Left hindlimb (tissue), 1 donor: ENCODE measurements around the gene LARP4.
"Not testable (repeated sequence)": the region's sequence is repeated elsewhere in the genome, so short reads cannot be mapped to it uniquely, and the experiment has no call there.

Experiments
- DNase-seq: peaks from one replicate; pipeline ENCODE4 v3.0.0-alpha.2; 2018

LARP4 gene

GRCh38 chr12:50488801-50489200 is 88.1 kb downstream of the LARP4 start:
- no peak for DNase-seq

GRCh38 chr12:50498119-50498518 is 97.4 kb downstream of the LARP4 start:
- DNase-seq, result not testable (repeated sequence)

GRCh38 chr12:50504798-50505674 is 104.4 kb downstream of the LARP4 start, which contains the start of gene DIP2B:
TSS of gene DIP2B (plus strand) at chr12:50504985. CDS start at chr12:50505141, 156 bp downstream.
- DNase-seq, result peak; percentile 95

GRCh38 chr12:50505675-50506530 is 105.2 kb downstream of the LARP4 start:
- no peak for DNase-seq

GRCh38 chr12:50506753-50507473 is 106.2 kb downstream of the LARP4 start:
- no peak for DNase-seq

GRCh38 chr12:50507474-50507838 is 106.8 kb downstream of the LARP4 start:
- no peak for DNase-seq

GRCh38 chr12:50507930-50508329 is 107.2 kb downstream of the LARP4 start:
- no peak for DNase-seq

GRCh38 chr12:50508414-50508813 is 107.7 kb downstream of the LARP4 start:
- DNase-seq, result no peak

GRCh38 chr12:50508970-50509663 is 108.4 kb downstream of the LARP4 start:
- DNase-seq, result no peak

- DNase-seq, result no peak
Observed at GRCh38 chr12:50514526-50515276, 114.0 kb downstream of the LARP4 start.

GRCh38 chr12:50515587-50515986 is 114.9 kb downstream of the LARP4 start:
- DNase-seq, result no peak

- DNase-seq, result no peak
Observed at GRCh38 chr12:50517421-50518048, 116.8 kb downstream of the LARP4 start.

GRCh38 chr12:50518090-50518489 is 117.4 kb downstream of the LARP4 start:
- DNase-seq, result no peak

- no peak for DNase-seq
Observed at GRCh38 chr12:50519353-50519752, 118.7 kb downstream of the LARP4 start.

- DNase-seq, result no peak
Observed at GRCh38 chr12:50520416-50521207, 119.9 kb downstream of the LARP4 start.

- DNase-seq, result not testable (repeated sequence)
Observed at GRCh38 chr12:50521781-50522180, 121.1 kb downstream of the LARP4 start.

- DNase-seq, result no peak
Observed at GRCh38 chr12:50523772-50524171, 123.1 kb downstream of the LARP4 start.

- DNase-seq, result no peak
Observed at GRCh38 chr12:50524621-50525020, 123.9 kb downstream of the LARP4 start.

GRCh38 chr12:50525422-50525821 is 124.7 kb downstream of the LARP4 start:
- DNase-seq, result no peak

GRCh38 chr12:50527359-50527726 is 126.7 kb downstream of the LARP4 start:
- DNase-seq, result no peak
